Activated CD4-positive, alpha-beta T cell treated with anti-CD3 and anti-CD28 coated beads for 4 hours (primary cell): Measurements from ENCODE around the gene SNX8.

Experiments used
- DNase-seq, 2 donors: peaks; one replicate each; pipeline ENCODE4 v3.0.0-alpha.2; 2020

Gene SNX8

DNA sequence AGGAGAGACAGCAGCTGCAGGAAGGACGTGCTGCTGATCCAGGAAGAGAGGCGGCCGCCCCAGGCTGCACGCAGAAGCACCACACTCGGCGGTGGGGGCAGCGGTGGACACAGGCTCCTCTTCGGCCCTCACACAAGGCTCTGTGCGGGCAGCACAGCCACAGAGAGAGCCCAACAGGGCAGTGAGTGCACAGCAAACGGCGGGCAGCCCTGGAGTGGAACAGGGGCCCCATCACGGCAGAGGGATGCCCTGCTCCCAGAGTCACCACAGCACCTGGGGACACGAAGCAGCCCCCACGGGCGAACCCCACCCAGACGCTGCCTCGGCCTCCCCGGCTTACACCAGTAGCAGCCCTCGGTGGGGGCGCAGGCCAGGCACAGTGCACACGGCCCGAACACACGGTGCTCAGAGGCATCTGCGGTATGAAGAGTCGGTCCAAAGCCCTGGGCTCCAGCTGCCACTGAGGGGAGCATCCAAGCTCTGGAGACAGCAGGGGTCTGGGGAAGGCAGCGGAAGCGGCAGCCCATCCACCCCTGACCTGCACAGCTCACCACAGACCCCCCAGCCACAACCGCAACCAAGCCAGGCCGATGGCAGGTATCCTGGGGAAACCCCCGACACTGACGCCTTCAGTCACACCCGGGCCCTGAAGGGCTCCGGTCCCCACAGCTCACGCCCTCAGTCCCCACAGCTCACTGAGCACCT lies 55.4 kb downstream of the SNX8 start:
- DNase-seq = no peak

DNA sequence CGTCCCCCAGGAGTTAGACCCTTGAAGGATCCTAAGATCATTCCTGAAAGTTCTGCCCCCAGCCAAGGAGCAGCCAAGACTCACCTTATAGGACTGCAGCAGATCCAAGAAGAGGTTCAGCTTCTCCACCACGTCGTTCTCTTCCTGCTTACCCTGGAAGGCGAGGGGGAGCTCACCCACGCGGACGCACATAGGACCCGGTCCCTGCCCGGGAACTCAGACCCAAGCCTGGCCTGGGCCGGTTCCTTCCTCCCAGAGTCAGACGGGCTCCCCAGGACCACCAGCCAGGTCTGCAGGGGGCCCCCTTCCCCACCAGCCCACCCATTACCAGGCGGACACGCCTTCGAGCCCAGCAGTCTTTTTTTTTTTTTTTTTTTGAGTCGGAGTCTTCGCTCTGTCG lies 56.6 kb downstream of the SNX8 start:
- DNase-seq = no peak

DNA sequence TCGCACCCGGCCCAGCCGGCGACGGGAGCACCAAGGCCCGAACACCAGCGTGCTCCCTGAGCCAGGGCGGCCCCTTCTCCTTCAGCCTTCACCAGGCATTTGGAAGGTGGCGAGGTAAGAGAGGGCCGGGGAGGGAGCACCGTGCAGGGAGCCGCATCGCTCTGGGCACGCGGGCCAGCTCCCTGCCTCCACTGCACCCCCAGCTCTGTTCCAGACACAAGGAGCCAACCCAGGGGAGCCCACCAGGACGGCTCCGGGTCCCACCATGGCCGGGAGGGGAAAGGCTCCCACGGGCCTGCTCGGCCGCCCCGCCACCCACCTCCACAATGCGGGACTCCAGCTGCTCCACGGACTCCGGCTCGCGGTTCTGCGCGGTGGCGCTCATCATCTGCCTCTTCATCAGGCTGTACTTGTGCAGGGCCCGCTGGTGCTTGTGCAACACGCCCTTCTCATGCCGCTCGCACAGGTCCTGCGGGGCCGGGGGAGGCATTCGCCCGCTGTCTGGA lies 57.1 kb downstream of the SNX8 start:
- DNase-seq = no peak

DNA sequence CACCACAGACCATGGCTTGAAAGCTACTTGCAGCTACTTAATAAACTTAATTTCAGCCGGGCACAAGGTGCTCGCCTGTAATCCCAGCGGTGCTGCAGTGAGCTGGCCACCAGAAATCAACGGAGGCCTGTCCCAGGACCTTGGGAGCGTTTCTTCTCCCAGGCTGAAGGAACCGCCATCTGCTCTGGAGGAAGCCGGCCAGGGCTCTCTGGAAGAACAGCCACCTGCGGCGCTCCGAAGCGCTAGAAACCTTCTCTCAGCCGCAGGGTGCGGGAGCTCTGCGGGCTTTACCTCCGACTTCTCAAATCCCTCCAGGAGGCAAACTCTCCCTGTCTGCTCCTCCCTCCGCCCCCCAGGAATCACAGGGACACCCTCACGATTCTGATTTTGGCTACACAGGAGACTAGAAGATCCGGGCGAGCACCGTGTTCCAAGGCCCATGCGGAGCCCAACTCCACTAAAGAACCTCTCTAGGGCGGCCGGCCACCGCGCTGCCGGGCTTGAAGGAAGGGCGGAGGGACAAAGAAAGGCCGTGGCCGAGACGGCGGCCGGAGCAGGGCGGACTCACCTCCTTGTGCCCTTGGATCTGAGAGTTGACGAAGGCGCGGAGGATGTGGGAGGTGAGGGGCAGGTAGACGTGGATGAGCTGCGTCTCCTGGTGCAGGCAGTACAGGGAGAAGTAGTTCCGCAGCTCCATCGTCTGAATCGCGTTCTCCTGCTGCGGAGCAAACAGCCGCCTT lies 57.8 kb downstream of the SNX8 start:
- no peak for DNase-seq

DNA sequence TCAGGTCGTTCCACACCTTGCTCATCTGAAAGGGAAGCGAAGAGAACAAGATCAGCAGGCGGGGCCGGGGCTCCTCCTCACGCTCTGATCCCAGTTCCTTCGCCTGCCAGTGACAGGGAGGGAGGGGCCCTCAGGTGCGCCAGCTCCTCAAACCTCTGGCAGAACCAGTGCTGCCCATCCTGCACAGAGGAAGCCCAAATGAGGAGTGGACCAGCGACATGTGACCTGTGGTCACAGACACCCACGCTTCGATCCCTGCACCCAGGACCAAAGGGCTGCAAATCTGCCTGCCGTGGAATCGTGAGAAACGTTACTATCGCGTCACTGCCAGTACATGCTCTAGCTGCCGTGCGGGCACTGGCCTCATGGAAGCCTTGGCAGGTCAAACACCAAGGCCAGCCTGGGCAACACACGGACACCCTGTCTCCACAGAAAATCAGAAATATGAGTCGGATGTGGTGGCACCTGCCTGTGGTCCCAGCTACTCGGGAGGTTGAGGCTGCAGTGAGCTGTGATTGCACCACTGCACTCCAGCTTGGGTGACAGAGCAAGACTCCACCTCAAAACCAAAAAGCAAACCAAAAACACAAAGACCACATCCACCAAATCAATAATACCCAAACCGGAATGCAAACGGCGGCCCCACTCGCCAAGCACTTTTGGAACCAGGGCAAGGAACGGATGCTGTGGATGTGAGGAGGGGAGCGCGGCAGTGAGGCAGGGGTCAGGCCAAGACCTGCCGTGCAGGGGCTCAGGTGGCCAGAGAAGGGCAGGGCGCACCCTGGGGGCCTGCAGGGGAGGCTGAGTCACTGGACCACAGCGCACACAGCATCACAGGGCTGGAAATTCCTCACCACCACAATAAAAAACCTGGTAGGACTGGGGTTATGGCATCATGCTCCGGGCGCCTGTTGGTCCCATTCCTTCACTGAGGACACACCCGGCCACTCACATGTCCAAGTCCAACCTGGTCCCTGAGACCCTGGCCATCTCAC lies 58.8 kb downstream of the SNX8 start:
- no peak for DNase-seq

DNA sequence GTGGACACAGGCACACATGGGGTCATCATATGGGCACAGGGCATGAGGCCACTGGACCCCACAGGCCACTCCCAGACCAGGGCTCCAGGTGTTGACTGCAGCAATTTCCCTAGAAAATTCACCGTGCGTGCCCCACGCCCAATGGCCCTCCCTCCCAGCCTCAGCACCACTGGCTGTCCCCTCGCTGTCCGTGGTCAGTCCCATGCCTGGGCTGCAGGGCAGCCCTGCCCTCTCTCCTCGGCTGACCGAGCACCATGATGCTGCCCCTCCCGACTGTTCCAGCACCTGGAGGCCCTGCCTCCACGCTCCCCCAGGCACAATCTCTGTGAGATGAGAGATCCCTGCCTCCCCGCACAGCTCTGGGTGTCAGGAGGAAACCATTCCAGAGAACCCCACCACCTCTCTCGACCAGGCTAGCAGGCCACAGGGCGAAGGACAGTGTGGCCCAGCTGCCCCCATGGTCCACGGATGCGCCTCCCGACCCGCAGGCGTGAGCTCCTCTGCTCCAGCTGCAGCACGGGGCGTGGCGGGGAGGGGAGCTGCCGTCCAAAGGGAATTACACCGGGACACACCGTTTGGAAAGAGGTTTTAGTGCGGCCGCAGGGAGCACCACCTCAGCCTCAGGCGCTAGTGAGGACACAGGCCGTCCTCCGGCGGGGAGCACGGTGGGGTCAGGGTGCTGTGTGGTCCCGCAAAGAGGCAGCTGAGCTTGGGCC lies 59.7 kb downstream of the SNX8 start:
- no peak for DNase-seq

DNA sequence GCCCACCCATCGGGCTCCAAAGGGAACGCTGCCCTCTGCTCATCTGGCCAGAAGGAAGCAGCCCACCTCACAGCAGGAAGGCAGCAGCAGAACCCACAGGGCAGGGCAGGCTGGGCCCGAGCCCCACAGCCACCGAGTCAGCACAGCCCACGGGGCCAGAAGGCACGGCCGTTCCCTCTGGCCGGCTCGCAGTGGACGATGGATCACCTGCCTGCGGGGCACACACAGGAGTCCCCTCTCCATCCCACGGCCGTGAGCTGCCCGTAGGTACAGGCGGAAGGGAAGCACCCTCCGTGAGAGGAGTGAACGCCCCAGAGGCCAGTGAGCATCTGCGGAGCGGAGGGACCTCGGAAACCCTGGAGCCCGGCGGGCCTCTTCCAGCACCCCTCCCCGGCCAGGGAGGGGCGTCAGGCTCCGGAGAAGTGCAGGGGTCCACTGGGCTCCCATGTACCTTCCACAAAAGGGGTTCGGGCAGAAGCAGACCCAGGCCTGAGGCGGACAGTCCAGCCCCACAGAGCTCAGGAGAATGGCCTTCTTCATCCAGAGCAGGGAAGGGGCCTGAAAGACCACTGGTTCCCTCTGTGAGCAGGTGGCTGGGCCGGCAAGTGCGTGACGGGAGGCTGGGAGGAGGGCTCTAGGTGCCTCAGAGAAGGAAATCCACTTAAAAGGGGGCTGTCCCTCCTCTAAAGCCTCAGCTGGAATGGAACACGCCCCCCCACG lies 60.6 kb downstream of the SNX8 start:
- no peak for DNase-seq

DNA sequence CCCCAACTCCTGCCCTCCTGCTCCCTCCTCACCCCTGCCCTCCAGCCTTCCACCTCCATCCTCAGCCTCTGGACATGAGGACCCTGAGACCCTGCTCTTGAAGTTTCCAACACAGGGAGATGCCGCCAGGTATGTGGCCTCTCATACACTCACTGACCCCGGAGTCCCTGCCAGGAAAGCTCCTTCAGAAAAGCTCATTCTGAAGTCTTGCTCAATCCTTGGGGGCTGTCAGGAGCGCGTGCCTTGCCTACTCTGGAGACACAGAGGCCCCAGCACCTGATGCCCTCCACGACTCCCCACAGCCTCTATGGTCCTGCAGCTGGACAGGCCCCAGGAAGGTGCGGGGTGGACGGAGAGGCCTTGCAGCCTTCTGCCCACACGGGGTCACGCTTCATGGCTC lies 61.2 kb downstream of the SNX8 start:
- DNase-seq = no peak

DNA sequence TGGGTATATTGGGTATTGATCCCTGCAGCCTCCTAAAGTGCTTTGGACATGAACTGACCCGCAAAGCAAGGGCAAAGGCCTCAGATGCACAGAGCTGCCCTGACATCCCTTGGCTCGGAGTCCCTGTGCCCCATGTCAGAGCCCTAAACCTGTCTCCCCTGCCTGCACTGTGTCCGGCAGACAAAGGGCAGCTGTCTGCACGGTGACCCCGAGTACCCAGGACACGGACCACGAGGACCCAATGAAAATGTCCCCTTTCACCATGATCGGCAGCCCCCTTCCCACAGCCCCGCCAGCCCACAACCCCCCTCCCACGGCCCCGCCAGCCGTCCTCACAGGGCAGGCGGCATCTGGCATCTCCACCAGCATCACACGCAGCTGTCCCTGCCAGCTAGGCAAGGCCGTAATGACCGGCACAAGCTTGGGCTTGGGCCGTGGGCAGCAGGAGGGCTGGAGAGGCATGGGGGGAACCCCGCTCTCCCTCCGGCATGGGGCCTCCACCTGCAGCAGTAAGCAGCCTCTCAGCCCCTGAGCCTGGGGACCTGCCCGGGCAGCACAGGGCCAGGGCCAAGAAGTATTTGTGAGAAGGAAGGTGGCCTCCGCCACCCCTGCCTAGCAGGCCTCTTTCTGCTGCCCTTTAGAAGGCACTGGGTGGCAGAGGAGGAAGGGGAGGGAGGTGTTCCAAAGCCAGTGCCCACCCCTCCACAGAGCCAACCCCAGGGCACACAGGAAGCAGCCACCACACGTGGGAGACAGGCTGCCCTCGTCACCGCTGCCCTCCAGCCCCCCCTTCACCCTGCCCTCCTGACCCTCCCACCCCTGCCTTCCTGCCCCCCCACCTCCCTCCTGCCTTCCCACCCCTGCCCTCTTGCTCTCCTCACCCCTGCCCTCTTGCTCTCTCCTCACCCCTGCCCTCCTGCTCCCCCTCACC lies 62.1 kb downstream of the SNX8 start:
- no peak for DNase-seq

DNA sequence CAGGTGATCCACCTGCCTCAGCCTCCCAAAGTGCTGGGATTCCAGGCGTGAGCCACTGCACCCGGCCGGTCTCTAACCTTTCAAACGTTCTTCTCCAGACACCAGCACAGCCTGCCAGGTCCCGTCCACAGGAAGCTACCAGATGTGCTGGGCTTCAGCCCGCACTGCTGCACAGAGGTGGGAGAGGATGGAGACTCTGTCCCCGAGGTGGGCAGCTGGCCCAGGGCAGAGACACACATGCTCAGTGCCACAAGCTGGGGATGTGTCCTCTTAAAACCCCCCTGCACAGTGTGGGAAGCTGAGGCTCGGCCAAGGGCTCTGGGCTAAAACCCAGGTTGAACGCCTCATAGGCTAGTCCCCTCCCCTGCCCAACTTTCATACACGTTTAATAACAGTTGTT lies 62.9 kb downstream of the SNX8 start:
- no peak for DNase-seq

DNA sequence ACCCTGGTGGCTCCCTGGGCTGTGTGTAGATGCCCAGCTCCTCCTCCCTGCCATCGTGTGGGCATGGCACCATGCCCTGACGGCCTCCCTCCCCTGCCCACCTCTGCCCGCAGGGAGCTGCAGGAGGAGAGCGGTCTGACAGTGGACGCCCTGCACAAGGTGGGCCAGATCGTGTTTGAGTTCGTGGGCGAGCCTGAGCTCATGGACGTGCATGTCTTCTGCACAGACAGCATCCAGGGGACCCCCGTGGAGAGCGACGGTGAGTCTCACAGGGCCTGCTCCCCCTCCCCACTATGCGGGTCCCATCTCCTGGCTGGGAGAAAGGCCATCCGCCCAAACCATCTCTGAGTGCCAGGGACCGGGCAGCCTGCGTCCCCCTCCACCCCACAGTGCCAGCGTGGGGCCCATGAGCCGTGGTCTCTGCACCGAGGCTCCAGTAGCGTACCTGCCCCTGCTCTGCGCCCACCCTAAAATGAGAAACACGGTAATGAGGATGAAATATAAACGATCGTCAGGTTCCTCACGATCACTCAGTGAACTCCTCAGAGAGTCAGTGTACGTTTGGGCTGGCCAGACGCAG lies 64.4 kb downstream of the SNX8 start:
- DNase-seq = no peak

DNA sequence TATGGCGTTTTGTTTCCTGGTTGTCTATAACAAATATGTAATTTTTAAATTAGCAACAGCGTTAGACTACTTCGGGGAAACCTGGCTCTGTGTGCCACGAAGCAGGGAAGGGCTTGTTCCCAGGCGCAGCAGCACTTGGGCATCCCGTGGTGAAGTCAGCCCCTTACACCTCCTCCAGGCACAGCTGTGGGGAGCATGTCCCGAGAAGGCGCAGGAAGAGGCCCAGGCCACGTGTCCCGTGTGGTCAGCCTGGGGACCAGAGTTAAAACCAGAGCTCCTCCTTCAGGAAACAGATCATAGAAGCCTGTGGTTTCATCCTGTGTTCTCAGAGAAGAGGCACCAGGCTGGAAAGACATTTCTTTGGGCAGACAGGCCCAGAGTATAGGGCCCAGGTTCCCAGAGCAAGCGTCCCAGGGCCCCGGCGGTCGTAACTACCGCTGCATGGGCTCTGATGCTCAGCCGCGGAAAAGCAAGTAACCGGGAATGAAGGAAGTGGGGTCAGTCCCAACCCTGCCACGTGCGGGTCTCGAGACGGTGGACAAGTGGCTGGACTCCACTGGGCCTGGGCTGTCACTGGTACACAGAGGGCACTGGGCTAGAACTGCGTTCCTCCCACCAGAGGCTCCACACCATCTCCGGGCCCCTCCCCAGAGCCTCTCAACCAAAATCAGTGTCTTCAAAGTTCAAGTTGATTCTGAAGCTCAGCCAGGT lies 65.1 kb downstream of the SNX8 start:
- no peak for DNase-seq

DNA sequence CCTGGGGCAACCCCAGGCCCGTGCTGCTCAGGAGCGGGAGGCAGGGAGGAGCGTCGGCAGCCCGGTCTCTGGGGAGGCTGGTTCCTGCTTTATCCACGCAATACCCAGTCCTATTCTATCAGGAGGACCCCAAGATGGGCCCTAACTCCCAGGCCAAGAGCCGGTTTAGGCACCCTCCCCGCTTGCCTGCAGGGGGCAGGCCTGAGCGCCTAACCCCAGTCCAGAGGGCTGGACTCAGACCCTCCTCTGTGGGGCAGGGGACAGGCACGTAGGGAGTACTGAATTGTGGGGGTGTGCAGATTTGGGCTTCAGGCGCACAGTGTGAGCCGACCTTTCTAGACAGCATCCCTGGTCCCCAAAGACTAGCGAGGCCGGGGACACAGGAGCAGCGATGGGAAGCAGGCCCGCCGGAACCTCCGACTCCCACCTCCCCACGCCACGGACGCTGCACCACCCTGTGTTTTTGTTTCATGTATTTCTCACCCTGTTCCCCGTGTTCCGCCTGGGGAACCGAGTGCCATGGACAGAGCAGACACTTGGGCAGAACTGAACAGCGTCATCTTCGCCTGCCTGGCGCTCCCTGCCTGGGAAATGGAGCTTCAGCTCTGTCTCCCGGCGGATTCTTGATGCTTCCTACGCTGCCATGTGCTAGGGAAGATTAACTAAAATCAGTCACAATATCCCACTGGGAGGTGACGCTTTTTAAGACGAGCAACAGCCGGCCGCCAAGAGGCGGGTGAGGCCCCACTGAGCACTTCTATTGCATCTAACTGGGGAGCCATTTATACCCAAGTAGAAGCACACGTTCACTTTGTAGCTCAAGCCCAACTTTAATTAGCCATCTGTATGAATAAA lies 66.9 kb downstream of the SNX8 start:
- DNase-seq = no peak

DNA sequence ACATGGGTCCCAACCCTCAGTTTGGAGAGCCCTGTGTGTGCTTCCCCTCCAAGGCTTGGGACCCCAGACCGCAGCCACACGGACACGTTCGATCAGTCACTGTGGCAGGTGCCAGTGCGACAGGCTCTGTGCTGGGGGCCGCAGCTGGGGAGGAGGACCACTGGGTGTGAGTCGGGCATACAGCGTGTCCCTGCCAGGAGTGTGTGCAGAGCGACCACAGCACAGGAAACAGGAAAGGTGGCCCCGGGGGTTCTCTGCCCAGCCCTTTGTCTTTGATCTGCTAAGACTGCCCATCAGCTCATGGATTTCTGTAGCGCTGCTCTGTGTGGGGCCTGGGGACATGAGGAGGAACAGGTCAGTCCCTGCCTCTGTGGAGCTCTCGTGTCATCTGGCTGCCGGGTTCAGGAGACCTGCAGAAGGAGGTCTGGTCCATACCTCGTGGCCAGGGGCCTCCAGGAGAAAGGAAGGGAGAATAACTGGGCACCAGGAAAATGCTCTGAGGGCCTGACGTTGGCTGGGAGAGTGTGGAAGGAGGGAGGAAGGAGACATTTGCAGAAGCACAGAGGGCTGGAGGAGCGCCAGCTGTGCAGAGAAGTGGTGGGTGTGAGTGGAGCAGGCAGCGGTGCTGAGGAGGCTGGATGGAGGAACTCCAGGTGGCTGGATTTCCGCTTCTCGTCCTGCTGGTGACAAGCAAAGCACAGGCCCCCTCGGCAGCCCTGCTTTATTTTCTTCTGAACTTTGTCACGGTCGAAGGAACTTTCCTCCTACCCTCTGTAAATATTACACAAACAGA lies 68.2 kb downstream of the SNX8 start:
- no peak for DNase-seq

DNA sequence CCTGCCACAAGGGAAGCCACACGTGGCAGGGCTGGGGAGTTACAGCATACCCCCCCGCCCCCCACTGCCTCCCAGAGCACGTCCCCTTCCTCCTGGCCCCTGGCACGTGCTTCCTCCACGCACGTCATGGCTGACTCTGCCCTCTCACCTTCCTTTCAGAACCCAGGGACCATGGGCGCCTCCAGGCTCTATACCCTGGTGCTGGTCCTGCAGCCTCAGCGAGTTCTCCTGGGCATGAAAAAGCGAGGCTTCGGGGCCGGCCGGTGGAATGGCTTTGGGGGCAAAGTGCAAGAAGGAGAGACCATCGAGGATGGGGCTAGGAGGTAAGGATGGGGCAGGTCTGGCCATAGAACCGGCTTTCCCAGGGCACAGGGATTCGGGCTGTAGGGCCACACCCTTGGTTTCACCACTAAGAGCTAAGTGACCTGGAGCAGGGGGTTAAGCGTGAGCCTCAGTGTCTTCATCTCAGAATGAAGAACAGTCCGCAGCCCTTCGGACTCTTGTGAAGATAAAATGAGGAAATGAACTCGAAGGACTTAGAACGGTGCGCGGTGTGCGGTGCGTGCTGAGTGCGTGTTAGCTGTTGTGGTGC lies 69.7 kb downstream of the SNX8 start:
- no peak for DNase-seq

DNA sequence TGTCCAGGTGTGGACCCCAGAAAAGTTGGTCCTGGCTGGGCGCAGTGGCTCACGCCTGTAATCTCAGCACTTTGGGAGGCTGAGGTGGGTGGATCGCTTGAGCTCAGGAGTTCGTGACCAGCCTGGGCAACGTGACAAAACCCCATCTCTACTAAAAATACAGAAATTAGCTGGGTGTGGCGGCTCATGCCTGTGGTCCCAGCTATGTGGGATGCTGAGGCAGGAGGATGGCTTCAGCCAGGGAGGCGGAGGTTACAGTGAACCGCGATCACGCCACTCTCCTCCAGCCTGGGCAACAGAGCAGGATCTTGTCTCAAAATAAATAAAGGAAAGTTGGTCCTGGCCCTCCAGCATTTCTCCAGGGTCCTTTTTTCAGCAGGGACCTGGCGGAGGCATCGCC lies 70.8 kb downstream of the SNX8 start:
- DNase-seq = no peak
